GM19324 (cell line): ENCODE results near the gene NRTN.
"Not testable (repeated sequence)": the region's sequence is repeated elsewhere in the genome, so short reads cannot be mapped to it uniquely, and the experiment has no call there.

Experiments used
- ATAC-seq: cut with Tn5 transposase; IDR thresholded peaks from one replicate; pipeline ENCODE4 v1.9.1; 2021; ENCODE audit warnings: mild to moderate bottlenecking, moderate library complexity; ENCODE audit not compliant: unreplicated experiment, low FRiP score

The NRTN gene

GRCh38 chr19:5864013-5864720 is 59.3 kb downstream of the NRTN start:
- no peak for ATAC-seq

DNA sequence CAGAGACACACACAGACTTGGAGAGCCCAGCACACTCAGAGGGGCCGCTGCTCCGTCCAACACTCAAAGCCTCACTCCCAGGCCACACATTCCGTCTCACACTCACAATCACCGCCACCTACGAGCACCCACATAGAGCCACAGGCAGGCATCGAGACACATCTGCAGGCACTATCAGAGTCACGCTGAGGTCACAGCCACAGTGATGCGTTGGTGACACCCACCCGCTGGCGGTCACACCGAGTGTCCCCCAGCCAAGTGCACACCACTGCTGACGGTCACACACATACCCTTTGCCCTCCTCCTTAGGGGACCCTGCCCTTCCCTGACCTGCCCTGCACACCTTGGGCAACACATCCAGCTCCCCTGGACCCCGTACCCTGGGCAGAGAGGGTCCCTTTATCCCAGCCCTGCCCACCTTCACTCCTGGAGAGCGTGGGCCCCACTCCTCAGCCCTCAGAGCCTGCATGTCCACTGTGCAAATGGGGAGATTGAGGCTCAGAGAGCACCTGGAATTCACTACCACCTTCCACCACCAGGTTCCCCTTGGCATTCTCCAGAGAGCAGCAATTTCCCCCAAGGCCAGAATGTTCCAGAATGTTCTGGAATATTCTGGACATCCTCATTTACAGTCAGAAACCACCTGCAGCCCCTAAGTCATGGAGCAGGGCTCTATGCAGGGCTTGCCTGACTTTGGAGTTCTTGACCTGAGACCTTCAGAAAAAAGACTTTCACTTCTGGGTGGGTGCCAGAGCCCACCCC is 60.0 kb downstream of the NRTN start:
- ATAC-seq, result no peak

GRCh38 chr19:5865772-5866171 is 60.9 kb downstream of the NRTN start:
- no peak for ATAC-seq

- no peak for ATAC-seq
Observed at GRCh38 chr19:5867201-5868136, 62.6 kb downstream of the NRTN start.

DNA sequence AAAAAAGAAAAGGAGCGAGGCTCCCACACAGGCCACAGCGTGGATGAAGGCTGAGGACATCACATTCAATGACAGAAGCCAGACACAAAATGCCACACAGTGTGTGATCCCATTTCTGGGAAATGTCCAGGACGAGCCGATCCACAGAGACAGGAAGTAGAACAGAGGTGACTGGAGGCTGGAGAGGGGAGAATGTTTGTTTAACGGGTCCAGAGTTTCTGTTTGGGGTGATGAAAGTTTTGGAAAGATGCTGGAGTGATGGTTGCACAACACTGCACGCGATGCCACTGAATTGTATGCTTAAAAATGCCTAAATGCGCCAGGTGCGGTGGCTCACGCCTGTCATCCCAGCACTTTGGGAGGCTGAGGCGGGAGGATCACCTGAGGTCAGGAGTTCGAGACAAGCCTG is 66.1 kb downstream of the NRTN start:
- no peak for ATAC-seq

DNA sequence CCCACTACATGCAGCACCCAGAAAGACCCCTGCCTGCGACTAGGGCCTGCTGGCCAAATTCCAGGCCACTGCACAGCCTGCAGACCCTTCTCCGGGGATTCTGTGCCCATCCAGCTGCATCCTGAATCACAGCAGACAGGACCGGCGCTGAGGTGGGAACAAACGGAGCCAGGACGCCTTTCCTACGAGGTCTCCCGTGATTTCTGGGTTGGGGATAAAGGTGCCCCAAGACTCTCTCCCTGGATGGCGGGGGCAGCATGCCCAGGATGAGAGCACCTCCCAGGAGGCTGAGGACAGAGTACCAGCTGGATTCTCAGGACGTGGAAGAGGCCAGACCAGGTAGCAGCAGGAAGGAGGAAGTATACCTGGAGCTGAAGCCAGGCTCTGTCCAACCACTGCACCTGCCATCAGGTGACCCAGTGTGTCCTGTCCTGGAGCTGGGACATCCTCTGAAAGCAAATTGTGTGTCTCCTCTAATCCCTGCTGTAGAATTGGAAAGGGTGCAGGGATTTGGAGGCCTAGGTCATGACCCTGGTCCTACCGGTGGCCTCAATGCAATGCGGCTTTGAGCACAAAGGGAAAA is 68.8 kb downstream of the NRTN start:
- ATAC-seq, result no peak

DNA sequence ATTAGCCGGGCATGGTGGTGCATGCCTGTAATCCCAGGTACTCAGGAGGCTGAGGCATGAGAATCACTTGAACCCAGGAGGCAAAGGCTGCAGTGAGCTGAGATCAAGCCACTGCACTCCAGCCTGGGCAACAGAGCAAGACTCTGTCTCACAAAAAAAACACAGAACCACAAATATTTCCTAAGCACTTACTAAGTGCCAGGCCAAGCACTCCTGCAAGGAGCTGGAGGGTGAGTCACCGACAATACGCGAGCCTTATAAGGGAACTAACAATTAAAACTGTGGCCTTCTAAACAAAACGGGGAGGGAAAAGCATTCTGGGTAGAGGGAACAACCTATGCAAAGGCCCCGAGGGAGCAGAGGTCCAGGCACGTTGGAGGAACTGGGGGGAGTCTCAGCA is 69.6 kb downstream of the NRTN start:
- ATAC-seq, result not testable (repeated sequence)

GRCh38 chr19:5877427-5877826 is 72.6 kb downstream of the NRTN start:
- no peak for ATAC-seq

GRCh38 chr19:5877882-5878281 is 73.0 kb downstream of the NRTN start:
- ATAC-seq, result no peak
